Activated CD4-positive, alpha-beta T cell treated with anti-CD3 and anti-CD28 coated beads for 48 hours (primary cell): ENCODE results near the gene LRRC49.

Source experiments
- DNase-seq: peaks from one replicate; pipeline ENCODE4 v3.0.0-alpha.2; 2020

The LRRC49 gene

DNA sequence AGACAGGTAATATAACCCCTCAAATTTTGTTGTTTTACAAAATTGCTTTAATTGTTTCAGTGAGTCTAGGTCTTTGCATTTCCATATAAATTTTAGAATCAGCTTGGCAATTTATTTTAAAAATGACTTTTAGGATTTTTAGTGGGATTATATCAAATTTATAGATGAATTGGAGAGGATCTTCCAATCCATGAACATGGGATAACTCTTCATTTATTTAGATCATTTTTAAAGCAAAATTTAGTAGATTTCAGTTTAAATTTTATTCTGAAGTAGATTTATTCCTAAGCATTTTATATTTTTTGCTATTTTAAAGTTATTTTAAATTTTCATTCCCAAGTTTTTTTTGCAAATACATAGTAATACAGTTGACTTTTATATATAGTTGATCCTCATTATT, 164.5 kb downstream of the LRRC49 start:
- DNase-seq, result no peak

- no peak for DNase-seq
Observed at GRCh38 chr15:71057581-71057980, 165.0 kb downstream of the LRRC49 start.

GRCh38 chr15:71060983-71061382, 168.4 kb downstream of the LRRC49 start:
- DNase-seq, result no peak

DNA sequence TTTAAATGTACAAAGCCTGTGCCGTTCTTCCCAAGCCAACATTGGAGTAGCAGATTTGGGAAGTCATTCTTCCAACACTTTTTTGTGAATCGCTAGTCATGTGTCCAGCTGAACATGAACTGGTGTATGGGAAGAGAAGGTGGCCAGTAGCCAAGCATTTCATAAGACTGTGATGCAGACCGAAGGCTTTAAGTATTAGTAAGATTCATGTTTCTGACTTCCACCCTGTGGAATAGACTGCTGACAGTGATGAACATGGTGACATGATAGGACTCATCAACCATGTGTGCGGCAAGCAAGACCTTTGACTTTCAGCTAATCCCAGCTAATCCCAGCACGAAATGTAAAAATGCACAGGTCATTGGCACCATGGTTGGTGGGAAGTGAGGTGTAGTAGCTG, 174.4 kb downstream of the LRRC49 start:
- DNase-seq, result no peak

DNA sequence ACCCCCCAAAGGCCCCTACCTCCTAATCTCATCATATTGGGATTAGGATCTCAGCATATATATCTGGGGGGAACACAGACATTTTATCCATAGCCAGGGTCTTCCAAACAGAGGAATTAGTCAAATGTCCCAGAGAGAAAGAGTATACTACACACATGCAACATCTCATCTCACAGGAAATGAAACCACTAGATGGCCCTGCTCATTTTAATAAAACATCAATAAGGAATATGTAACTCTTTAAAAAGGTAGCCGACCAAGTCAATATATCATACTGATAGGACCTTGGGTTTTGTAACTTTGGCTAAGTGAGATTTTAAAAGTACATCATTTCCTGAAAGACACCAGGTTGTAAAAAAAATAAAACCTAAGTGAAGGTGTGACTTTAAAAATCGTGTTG, 177.1 kb downstream of the LRRC49 start:
- DNase-seq, result no peak

DNA sequence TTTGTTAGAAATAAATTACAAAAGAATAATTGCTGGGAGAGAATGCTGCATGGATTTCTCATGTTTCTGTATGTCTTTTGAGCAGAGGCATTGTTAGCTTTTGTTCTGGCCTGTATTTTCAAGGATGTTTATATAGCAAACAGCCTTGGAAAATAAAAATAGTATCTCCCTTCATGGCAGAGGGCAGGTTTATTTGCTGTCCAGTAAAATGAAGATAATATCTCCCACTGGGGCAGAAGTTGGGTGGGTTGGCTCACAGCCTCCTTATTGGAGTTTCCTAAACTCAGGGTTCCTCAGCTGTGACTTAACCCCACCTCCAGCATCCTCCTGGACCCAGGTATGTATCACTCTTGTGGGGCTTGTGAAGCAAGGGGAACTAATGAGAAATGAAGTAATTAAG, 178.9 kb downstream of the LRRC49 start:
- no peak for DNase-seq

- DNase-seq, result no peak
Observed at GRCh38 chr15:71072423-71072822, 179.8 kb downstream of the LRRC49 start.

- no peak for DNase-seq
Observed at GRCh38 chr15:71078506-71079207, 186.0 kb downstream of the LRRC49 start.

DNA sequence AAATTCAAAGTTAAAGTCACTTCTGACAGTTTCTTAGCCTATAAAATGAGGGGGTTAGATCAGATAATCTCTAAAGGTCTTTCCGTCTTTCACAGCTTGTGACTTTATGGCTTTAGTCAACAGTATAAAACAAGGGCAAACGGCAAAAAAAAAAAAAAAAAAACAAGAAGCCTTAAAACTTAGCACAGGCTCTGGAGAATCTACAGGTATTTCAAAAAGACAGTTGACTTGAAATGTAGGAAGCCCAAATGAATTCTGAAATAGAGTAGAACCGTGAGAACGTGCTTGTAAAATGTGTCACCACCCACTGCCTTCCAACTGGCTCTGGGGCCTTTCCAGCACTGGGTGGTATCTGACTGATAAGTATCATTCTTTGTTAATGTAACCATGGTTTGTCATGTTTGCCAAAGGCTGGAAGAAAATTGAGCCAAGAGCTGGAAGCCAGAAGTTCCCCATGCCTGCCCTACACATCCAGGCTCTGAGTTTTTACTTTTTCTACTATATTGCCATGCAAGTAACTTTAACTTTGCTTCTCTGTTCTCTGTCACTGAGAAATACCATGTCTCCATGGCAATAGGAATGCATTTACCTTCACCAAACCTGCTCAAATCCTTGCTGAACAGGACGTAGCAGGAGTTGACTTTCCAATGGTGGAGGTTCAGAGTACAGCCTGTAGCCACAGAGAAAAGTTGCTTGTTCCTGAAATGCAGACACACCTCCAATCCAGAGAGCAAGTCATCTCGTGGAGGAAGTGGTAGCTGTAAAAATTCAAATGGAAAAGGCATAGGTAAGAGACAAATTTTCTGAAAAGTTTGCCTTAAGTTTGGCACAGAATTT, 186.8 kb downstream of the LRRC49 start:
- no peak for DNase-seq

GRCh38 chr15:71080166-71080565, 187.5 kb downstream of the LRRC49 start:
- no peak for DNase-seq

GRCh38 chr15:71080705-71081104, 188.1 kb downstream of the LRRC49 start:
- DNase-seq, result no peak

- DNase-seq, result no peak
Observed at GRCh38 chr15:71082803-71083202, 190.2 kb downstream of the LRRC49 start.

DNA sequence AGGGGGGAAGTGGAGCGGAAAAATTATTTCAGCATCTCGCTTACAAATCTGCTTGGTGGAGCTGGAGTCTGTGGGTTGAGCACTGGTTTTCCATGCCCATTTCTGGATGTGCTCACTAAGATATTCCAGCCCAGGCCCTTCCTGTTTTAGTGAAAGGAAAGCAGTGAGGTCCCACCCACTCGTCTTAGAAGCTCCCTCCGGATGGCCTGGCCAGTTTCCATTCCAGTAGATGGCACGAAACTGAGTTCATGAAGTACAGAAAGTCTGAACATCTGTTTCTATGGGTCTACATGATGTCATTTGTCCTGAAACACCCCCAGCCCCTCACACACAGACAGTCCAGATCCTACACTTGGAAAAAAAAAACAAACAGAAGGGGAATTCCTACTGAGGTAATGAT, 190.7 kb downstream of the LRRC49 start:
- DNase-seq, result no peak

GRCh38 chr15:71084264-71084663, 191.6 kb downstream of the LRRC49 start:
- DNase-seq, result no peak

DNA sequence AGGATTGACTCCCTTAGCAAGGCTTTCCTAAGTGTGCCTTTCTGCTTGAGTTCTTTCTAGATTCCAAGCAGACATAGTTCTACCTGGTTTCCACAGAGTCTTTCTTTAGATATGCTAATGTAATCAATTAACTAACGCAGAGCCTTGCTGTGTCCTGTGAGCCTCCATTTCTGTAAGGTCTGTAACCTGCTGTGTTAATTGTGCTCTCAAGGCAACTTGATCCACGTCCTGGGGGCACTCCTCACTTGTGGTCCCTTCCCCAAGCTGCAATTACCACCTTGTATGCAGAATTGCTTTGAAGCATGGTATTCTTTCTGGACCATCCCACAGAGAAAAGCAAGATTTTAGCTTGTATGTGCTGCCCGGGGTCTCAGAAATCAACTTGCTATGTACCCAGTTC, 193.2 kb downstream of the LRRC49 start:
- DNase-seq, result no peak

GRCh38 chr15:71088155-71088554, 195.5 kb downstream of the LRRC49 start:
- DNase-seq, result no peak

- no peak for DNase-seq
Observed at GRCh38 chr15:71088683-71089082, 196.1 kb downstream of the LRRC49 start.

GRCh38 chr15:71089801-71090200, 197.2 kb downstream of the LRRC49 start:
- DNase-seq, result no peak

GRCh38 chr15:71091601-71092000, 199.0 kb downstream of the LRRC49 start:
- DNase-seq, result no peak

DNA sequence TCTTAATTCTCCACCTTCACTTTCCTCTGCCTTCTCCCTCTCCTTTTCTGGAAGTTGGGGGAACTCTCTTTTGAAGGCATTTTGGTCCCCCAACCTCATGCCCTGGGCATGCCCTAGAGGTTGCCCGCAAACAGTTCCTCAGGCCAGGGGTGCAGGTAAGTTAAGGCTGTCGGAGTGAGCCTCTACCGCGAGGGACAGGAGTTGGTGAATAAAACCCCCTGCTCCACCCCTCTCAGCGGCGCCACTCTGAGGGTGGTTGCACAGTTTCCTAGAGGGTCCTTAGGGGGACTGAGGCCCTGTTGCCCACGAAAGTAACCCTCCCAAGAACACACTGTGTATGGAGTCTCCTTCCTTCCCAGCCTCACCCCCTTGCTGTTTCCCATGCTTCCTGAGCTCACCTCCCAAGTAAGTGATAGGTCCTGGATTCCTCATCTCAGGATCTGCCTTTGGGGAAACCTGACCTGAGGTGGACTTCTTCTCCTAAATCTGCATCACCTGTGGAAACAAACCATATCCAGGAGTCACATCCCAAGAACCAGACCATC, 199.5 kb downstream of the LRRC49 start:
- DNase-seq, result no peak

GRCh38 chr15:71093054-71094024, 200.7 kb downstream of the LRRC49 start:
- DNase-seq, result no peak

GRCh38 chr15:71094137-71094536, 201.5 kb downstream of the LRRC49 start:
- no peak for DNase-seq

DNA sequence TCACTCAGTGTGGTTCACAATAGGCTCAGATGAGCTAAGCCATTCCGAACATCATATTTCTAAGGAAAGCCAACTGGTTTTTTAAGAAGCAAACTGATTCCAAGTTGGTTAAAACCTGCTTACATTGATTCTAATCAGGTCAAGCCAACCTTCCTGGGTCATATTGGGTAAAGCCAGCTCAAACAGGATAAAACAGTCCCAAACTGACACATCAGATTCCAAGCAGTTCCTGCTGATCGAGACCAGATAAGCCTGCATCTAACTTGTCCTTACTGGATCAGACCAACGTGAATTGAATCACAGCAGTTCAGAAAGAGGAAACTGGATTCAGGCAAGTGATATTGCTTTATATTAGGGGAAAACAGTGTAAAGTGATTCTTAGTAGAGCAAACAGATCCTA, 204.1 kb downstream of the LRRC49 start:
- DNase-seq, result no peak
